Measurements from ENCODE around the gene UQCRC1. TPM values are rescaled to one million over a fixed set of nuclear protein-coding genes. Genes with fewer than 3 reads are reported as not detected.
A peak's percentile ranks its signal among the peaks of the same experiment; 100 is the strongest.

UQCRC1 gene
- total and polyA plus RNA-seq, 8 donors = 148 to 203 (median 166) TPM

GRCh38 chr3:48566401-48566760 lies 43.1 kb downstream of the UQCRC1 start:
- Histone ChIP-seq H3K27ac (no peak overlapping the region), H3K27me3 (no peaks in the 10 kb centered on the region), H3K4me1 (peaks cover 0 to 36% of the 10 kb centered on the region in 2 donors), H3K9me3 (no peaks in the 10 kb centered on the region), H3K36me3 (no peaks in the 10 kb centered on the region), H3K4me3 (no peak overlapping the region)
- intact Hi-C loops (cut with DNase I) = no loop called here
- no peak for TF ChIP-seq CTCF (IDR thresholded peaks at IDR 0.05)
- DNase-seq = no peak
- no peak for ATAC-seq

- ATAC-seq (no peak), DNase-seq (peak in 1 of 4 donors; percentile 69)
- Histone ChIP-seq H3K27ac (no peak overlapping the region), H3K4me1 (peaks cover under 1 to 42% of the 10 kb centered on the region in 2 donors), H3K36me3 (no peaks in the 10 kb centered on the region), H3K9me3 (no peaks in the 10 kb centered on the region), H3K4me3 (no peak overlapping the region), H3K27me3 (no peaks in the 10 kb centered on the region)
- intact Hi-C loops (cut with DNase I) = no loop called here
- TF ChIP-seq CTCF (IDR thresholded peaks at IDR 0.05) = no peak
Observed at GRCh38 chr3:48565591-48566400, 43.6 kb downstream of the UQCRC1 start.

- peak in 1 of 4 donors; percentile 71 for DNase-seq
- H3K9me3 ChIP-seq = no peaks in the 10 kb centered on the region
- H3K36me3 ChIP-seq = no peaks in the 10 kb centered on the region
- no peak overlapping the region for H3K4me3 ChIP-seq
- no peak for TF ChIP-seq CTCF (IDR thresholded peaks at IDR 0.05)
- intact Hi-C loops (cut with DNase I) = no loop called here
- peaks cover 7 to 48% of the 10 kb centered on the region in 2 donors for H3K4me1 ChIP-seq
- H3K27ac ChIP-seq = no peak overlapping the region
- no peaks in the 10 kb centered on the region for H3K27me3 ChIP-seq
- ATAC-seq = no peak
Observed at GRCh38 chr3:48565186-48565585, 44.3 kb downstream of the UQCRC1 start.

- Histone ChIP-seq H3K36me3 (no peaks in the 10 kb centered on the region), H3K4me3 (no peak overlapping the region), H3K27ac (no peak overlapping the region), H3K4me1 (peaks cover 10 to 52% of the 10 kb centered on the region in 2 donors), H3K27me3 (no peaks in the 10 kb centered on the region), H3K9me3 (no peaks in the 10 kb centered on the region)
- intact Hi-C loops (cut with DNase I) = no loop called here
- ATAC-seq = no peak
- peak in 1 of 4 donors; percentile 68 for DNase-seq
- no peak for TF ChIP-seq CTCF (IDR thresholded peaks at IDR 0.05)
Observed at GRCh38 chr3:48564667-48565066, 44.8 kb downstream of the UQCRC1 start.

GRCh38 chr3:48564022-48564421 lies 45.4 kb downstream of the UQCRC1 start:
- Histone ChIP-seq H3K4me1 (peaks cover 10 to 58% of the 10 kb centered on the region in 2 donors), H3K27me3 (no peaks in the 10 kb centered on the region), H3K4me3 (no peak overlapping the region), H3K9me3 (no peaks in the 10 kb centered on the region), H3K27ac (no peak overlapping the region), H3K36me3 (no peaks in the 10 kb centered on the region)
- ATAC-seq = peak; percentile 51
- no peak for TF ChIP-seq CTCF (IDR thresholded peaks at IDR 0.05)
- peak in 2 of 4 donors; percentile 84 to 88 for DNase-seq
- intact Hi-C loops (cut with DNase I) = no loop called here
